HepG2 (cell line): ENCODE measurements around the gene MTF2.

Experiments used
- CCDC6 ChIP-seq: sonication (generic); formaldehyde crosslinking; IDR thresholded peaks from 2 replicates; pipeline ENCODE4 v1.8.1; 2022; ENCODE audit warnings: mild to moderate bottlenecking, missing genetic modification reagents, moderate library complexity
- EZH2 ChIP-seq: conservative IDR thresholded peaks from 2 replicates; pipeline ENCODE4 v1.6.1; 2012; ENCODE audit warnings: mild to moderate bottlenecking, low read depth, low read length, moderate library complexity
- ZNF292 ChIP-seq: sonication (generic); formaldehyde crosslinking; IDR thresholded peaks from 2 replicates; pipeline ENCODE4 v1.8.1; 2022; ENCODE audit warnings: mild to moderate bottlenecking, low read depth, missing genetic modification reagents, borderline replicate concordance
- ZNF510 ChIP-seq: sonication (generic); formaldehyde crosslinking; IDR thresholded peaks from 2 replicates; pipeline ENCODE4 v1.4.0; 2020; ENCODE audit warnings: low read depth, mild to moderate bottlenecking, missing genetic modification reagents
- TF ChIP-seq, protein P1 (sequence below): sonication (generic); formaldehyde crosslinking; IDR thresholded peaks from 2 replicates; pipeline ENCODE4 v1.8.1; 2023; ENCODE audit warnings: mild to moderate bottlenecking, missing genetic modification reagents
- TF ChIP-seq, protein P2 (sequence below): sonication (generic); formaldehyde crosslinking; IDR thresholded peaks from 2 replicates; pipeline ENCODE4 v1.4.0; 2020; ENCODE audit warnings: missing genetic modification reagents, mild to moderate bottlenecking, borderline replicate concordance

GRCh38 chr1:93108335-93108734 is 29.3 kb downstream of the MTF2 start:
- TF ChIP-seq CCDC6 (CRISPR knock-in tag): no peak
- TF ChIP-seq ZNF510 (CRISPR knock-in tag): no peak
- TF ChIP-seq, protein P1, sequence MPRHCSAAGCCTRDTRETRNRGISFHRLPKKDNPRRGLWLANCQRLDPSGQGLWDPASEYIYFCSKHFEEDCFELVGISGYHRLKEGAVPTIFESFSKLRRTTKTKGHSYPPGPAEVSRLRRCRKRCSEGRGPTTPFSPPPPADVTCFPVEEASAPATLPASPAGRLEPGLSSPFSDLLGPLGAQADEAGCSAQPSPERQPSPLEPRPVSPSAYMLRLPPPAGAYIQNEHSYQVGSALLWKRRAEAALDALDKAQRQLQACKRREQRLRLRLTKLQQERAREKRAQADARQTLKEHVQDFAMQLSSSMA (CRISPR knock-in tag): no peak
- TF ChIP-seq, protein P2, sequence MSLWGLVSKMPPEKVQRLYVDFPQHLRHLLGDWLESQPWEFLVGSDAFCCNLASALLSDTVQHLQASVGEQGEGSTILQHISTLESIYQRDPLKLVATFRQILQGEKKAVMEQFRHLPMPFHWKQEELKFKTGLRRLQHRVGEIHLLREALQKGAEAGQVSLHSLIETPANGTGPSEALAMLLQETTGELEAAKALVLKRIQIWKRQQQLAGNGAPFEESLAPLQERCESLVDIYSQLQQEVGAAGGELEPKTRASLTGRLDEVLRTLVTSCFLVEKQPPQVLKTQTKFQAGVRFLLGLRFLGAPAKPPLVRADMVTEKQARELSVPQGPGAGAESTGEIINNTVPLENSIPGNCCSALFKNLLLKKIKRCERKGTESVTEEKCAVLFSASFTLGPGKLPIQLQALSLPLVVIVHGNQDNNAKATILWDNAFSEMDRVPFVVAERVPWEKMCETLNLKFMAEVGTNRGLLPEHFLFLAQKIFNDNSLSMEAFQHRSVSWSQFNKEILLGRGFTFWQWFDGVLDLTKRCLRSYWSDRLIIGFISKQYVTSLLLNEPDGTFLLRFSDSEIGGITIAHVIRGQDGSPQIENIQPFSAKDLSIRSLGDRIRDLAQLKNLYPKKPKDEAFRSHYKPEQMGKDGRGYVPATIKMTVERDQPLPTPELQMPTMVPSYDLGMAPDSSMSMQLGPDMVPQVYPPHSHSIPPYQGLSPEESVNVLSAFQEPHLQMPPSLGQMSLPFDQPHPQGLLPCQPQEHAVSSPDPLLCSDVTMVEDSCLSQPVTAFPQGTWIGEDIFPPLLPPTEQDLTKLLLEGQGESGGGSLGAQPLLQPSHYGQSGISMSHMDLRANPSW (CRISPR knock-in tag): no peak
- TF ChIP-seq ZNF292 (CRISPR knock-in tag): no peak
- no peak for TF ChIP-seq EZH2
